ENCODE results near the gene ACSS3. TPM values are rescaled to one million over a fixed set of nuclear protein-coding genes. Genes with fewer than 3 reads are reported as not detected.
"Not testable (repeated sequence)": the region's sequence is repeated elsewhere in the genome, so short reads cannot be mapped to it uniquely, and the experiment has no call there.

The ACSS3 gene
- total RNA-seq, 1 donor, result 0.54 TPM

- no peak for DNase-seq (ENCODE audit: low read depth in 2 of 3, low spot score in 2 of 3)
Observed at GRCh38 chr12:81162391-81163136, 84.7 kb downstream of the ACSS3 start.

- no peak for DNase-seq (ENCODE audit: low read depth in 2 of 3, low spot score in 2 of 3)
Observed at GRCh38 chr12:81164827-81165226, 86.9 kb downstream of the ACSS3 start.

GRCh38 chr12:81166790-81167189, 88.9 kb downstream of the ACSS3 start:
- no peak for DNase-seq (ENCODE audit: low read depth in 2 of 3, low spot score in 2 of 3)

GRCh38 chr12:81167694-81168093, 89.8 kb downstream of the ACSS3 start:
- DNase-seq (ENCODE audit: low read depth in 2 of 3, low spot score in 2 of 3), result no peak

- no peak for DNase-seq (ENCODE audit: low read depth in 2 of 3, low spot score in 2 of 3)
Observed at GRCh38 chr12:81168445-81168844, 90.6 kb downstream of the ACSS3 start.

- DNase-seq (ENCODE audit: low read depth in 2 of 3, low spot score in 2 of 3), result no peak
Observed at GRCh38 chr12:81170072-81170471, 92.2 kb downstream of the ACSS3 start.

- DNase-seq (ENCODE audit: low read depth in 2 of 3, low spot score in 2 of 3), result no peak
Observed at GRCh38 chr12:81172851-81173250, 95.0 kb downstream of the ACSS3 start.

GRCh38 chr12:81174664-81175063, 96.8 kb downstream of the ACSS3 start:
- DNase-seq (ENCODE audit: low read depth in 2 of 3, low spot score in 2 of 3), result no peak

GRCh38 chr12:81176796-81177195, 98.9 kb downstream of the ACSS3 start:
- no peak for DNase-seq (ENCODE audit: low read depth in 2 of 3, low spot score in 2 of 3)

GRCh38 chr12:81181691-81182090, 103.8 kb downstream of the ACSS3 start:
- DNase-seq (ENCODE audit: low read depth in 2 of 3, low spot score in 2 of 3), result no peak

- DNase-seq (ENCODE audit: low read depth in 2 of 3, low spot score in 2 of 3), result no peak
Observed at GRCh38 chr12:81187686-81188085, 109.8 kb downstream of the ACSS3 start.

- DNase-seq (ENCODE audit: low read depth in 2 of 3, low spot score in 2 of 3), result no peak
Observed at GRCh38 chr12:81196595-81196994, 118.7 kb downstream of the ACSS3 start.

- not testable (repeated sequence) for DNase-seq (ENCODE audit: low read depth in 2 of 3, low spot score in 2 of 3)
Observed at GRCh38 chr12:81200561-81200960, 122.7 kb downstream of the ACSS3 start.

GRCh38 chr12:81203671-81204204, 125.9 kb downstream of the ACSS3 start:
- no peak for DNase-seq (ENCODE audit: low read depth in 2 of 3, low spot score in 2 of 3)

GRCh38 chr12:81205416-81205815, 127.5 kb downstream of the ACSS3 start:
- no peak for DNase-seq (ENCODE audit: low read depth in 2 of 3, low spot score in 2 of 3)

- DNase-seq (ENCODE audit: low read depth in 2 of 3, low spot score in 2 of 3), result no peak
Observed at GRCh38 chr12:81206429-81206828, 128.6 kb downstream of the ACSS3 start.

GRCh38 chr12:81207173-81207572, 129.3 kb downstream of the ACSS3 start:
- DNase-seq (ENCODE audit: low read depth in 2 of 3, low spot score in 2 of 3), result no peak

- no peak for DNase-seq (ENCODE audit: low read depth in 2 of 3, low spot score in 2 of 3)
Observed at GRCh38 chr12:81207664-81208063, 129.8 kb downstream of the ACSS3 start.

GRCh38 chr12:81208187-81208911, 130.5 kb downstream of the ACSS3 start:
- no peak for DNase-seq (ENCODE audit: low read depth in 2 of 3, low spot score in 2 of 3)

GRCh38 chr12:81209012-81209411, 131.1 kb downstream of the ACSS3 start:
- DNase-seq (ENCODE audit: low read depth in 2 of 3, low spot score in 2 of 3), result no peak

- not testable (repeated sequence) for DNase-seq (ENCODE audit: low read depth in 2 of 3, low spot score in 2 of 3)
Observed at GRCh38 chr12:81209772-81210225, 131.9 kb downstream of the ACSS3 start.

- no peak for DNase-seq (ENCODE audit: low read depth in 2 of 3, low spot score in 2 of 3)
Observed at GRCh38 chr12:81211306-81211705, 133.4 kb downstream of the ACSS3 start.

Data from hematopoietic multipotent progenitor cell (in vitro differentiated cells).